ENCODE results near the gene CDK6. TPM values are rescaled to one million over a fixed set of nuclear protein-coding genes. Genes with fewer than 3 reads are reported as not detected.

The CDK6 gene
- total and polyA plus RNA-seq, 9 of the 15 experiments (the other 6 are each of a cell fraction or from before 2014, with no cell fraction given) = 7.6 to 109 (median 44.4) TPM

- DNase-seq (ENCODE audit: extremely low read depth in 1 of 4, low spot score in 3 of 4) (peak in 1 of 4 experiments; percentile 19), ATAC-seq (peak; percentile 50; the same call in 2 of the 3 replicates), FAIRE-seq (no peak)
- POLR2A ChIA-PET = interaction anchor here (0.8 kb wide), 1 partner anchor 25 kb away, joined by 4 read pairs; no protein-coding TSS in a partner anchor
- TF ChIP-seq CBFA2T3 (IDR thresholded peaks at IDR 0.05) (peak; percentile 37), SFPQ (IDR thresholded peaks at IDR 0.05; ENCODE audit: low read depth, low read length) (no peak), PTTG1 (tag; IDR thresholded peaks at IDR 0.05; ENCODE audit: low read depth) (no peak)
- Histone ChIP-seq H4K20me1 (replicated peaks; ENCODE audit: control insufficient read depth, insufficient read depth, low read length) (no peaks in the 10 kb centered on the region), H2AFZ (ENCODE audit: low read depth, low read length) (no peak overlapping the region), H3K27ac (ENCODE audit: extremely low read depth, low read depth, low read length) (no peak overlapping the region), H3K9me3 (replicated peaks; ENCODE audit: control insufficient read depth, insufficient read depth, low read depth, low read length) (no peaks in the 10 kb centered on the region), H3K79me2 (ENCODE audit: control insufficient read depth, insufficient read depth, low read length) (no peaks in the 10 kb centered on the region), H3K9me1 (ENCODE audit: control insufficient read depth, insufficient read depth, low read length) (no peaks in the 10 kb centered on the region), H3K4me2 (ENCODE audit: insufficient read depth, low read length) (no peak overlapping the region), H3K9ac (ENCODE audit: insufficient read depth in 1 of 2, low read depth in 2 of 2, low read length in 2 of 2) (no peak overlapping the region), H3K27me3 (ENCODE audit: control insufficient read depth in 2 of 2, insufficient read depth in 2 of 2, low read length in 2 of 2) (no peaks in the 10 kb centered on the region), H3K4me1 (replicated peaks in 1 of 2; ENCODE audit: control insufficient read depth in 2 of 2, insufficient read depth in 2 of 2, low read length in 2 of 2) (no peaks in the 10 kb centered on the region; a peak in 2 of 5 replicates), H3K36me3 (ENCODE audit: control insufficient read depth, insufficient read depth, low read length) (peaks cover 19% of the 10 kb centered on the region), H3K4me3 (no peak overlapping the region)
- CTCF ChIA-PET (ENCODE audit: low intra/inter-chr PET ratio) = no interaction called here
- intact Hi-C loops (cut with micrococcal nuclease) = no loop called here
- in situ Hi-C loops (cut with MboI) = no loop called here
- WGBS (ENCODE audit: insufficient coverage, low coverage, missing lambda C conversion rate) = 53% methylated on average over 4 of the region's 4 CpGs
- BruUV-seq (replicated peaks) = no TSS peak
Measured at GRCh38 chr7:92656121-92656520, 180.3 kb downstream of the CDK6 start.

- no peaks in the 10 kb centered on the region for H3K9me3 ChIP-seq (replicated peaks; ENCODE audit: control insufficient read depth, insufficient read depth, low read depth, low read length)
- H2AFZ ChIP-seq (ENCODE audit: low read depth, low read length) = no peak overlapping the region
- in situ Hi-C loops (cut with MboI) (no loop called here), intact Hi-C loops (cut with micrococcal nuclease) (no loop called here)
- no peak overlapping the region for H3K4me2 ChIP-seq (ENCODE audit: insufficient read depth, low read length)
- BruUV-seq (replicated peaks) = no TSS peak
- H3K27me3 ChIP-seq (ENCODE audit: control insufficient read depth in 2 of 2, insufficient read depth in 2 of 2, low read length in 2 of 2) = no peaks in the 10 kb centered on the region
- H3K79me2 ChIP-seq (ENCODE audit: control insufficient read depth, insufficient read depth, low read length) = no peaks in the 10 kb centered on the region
- 100% methylated on average over 1 of the region's 1 CpG for WGBS (ENCODE audit: insufficient coverage, low coverage, missing lambda C conversion rate)
- peaks cover 13% of the 10 kb centered on the region; the same call in 2 of the 3 replicates for H3K36me3 ChIP-seq (ENCODE audit: control insufficient read depth, insufficient read depth, low read length)
- no peak overlapping the region for H3K4me3 ChIP-seq
- ChIA-PET POLR2A (no interaction called here), CTCF (ENCODE audit: low intra/inter-chr PET ratio) (no interaction called here)
- DNase-seq (ENCODE audit: extremely low read depth in 1 of 4, low spot score in 3 of 4) (no peak), FAIRE-seq (no peak), ATAC-seq (no peak)
- H4K20me1 ChIP-seq (replicated peaks; ENCODE audit: control insufficient read depth, insufficient read depth, low read length) = no peaks in the 10 kb centered on the region
- no peak overlapping the region for H3K9ac ChIP-seq (ENCODE audit: insufficient read depth in 1 of 2, low read depth in 2 of 2, low read length in 2 of 2)
- H3K4me1 ChIP-seq (replicated peaks in 1 of 2; ENCODE audit: control insufficient read depth in 2 of 2, insufficient read depth in 2 of 2, low read length in 2 of 2) = no peaks in the 10 kb centered on the region; a peak in 2 of 5 replicates
- H3K9me1 ChIP-seq (ENCODE audit: control insufficient read depth, insufficient read depth, low read length) = no peaks in the 10 kb centered on the region
- no peak overlapping the region for H3K27ac ChIP-seq (ENCODE audit: extremely low read depth, low read depth, low read length)
- TF ChIP-seq TRIM28 (IDR thresholded peaks at IDR 0.05) (no peak), ILK (tag; IDR thresholded peaks at IDR 0.05; ENCODE audit: borderline replicate concordance, low read depth) (no peak), SRSF7 (optimal IDR thresholded peaks at IDR 0.05; ENCODE audit: low read depth, low read length) (no peak), ZNF436 (CRISPR knock-in tag; IDR thresholded peaks at IDR 0.05) (no peak), RB1 (IDR thresholded peaks at IDR 0.05; ENCODE audit: low read depth) (no peak)
Measured at GRCh38 chr7:92655346-92655884, 181.0 kb downstream of the CDK6 start.

All from K562 (cell line).